Osteocyte (in vitro differentiated cells): Measurements from ENCODE around the gene DOCK1. TPM values are rescaled to one million over a fixed set of nuclear protein-coding genes. Genes with fewer than 3 reads are reported as not detected.

Experiments
- DNase-seq: peaks from one replicate; pipeline ENCODE4 v3.0.0; 2021; ENCODE audit warnings: mixed read lengths; ENCODE audit not compliant: unreplicated experiment; ENCODE audit errors: extremely low spot score
- H3K27ac Mint-ChIP-seq: one replicate; pipeline ENCODE4 v1.8.0; 2021; ENCODE audit warnings: mild to moderate bottlenecking, mixed read lengths; ENCODE audit not compliant: unreplicated experiment
- H3K27me3 Mint-ChIP-seq: one replicate; pipeline ENCODE4 v1.8.0; 2021; ENCODE audit warnings: mixed read lengths; ENCODE audit not compliant: unreplicated experiment
- H3K36me3 Mint-ChIP-seq: one replicate; pipeline ENCODE4 v1.8.0; 2021; ENCODE audit warnings: mixed read lengths; ENCODE audit not compliant: unreplicated experiment
- H3K4me1 Mint-ChIP-seq: one replicate; pipeline ENCODE4 v1.8.0; 2021; ENCODE audit warnings: mixed read lengths; ENCODE audit not compliant: unreplicated experiment
- H3K4me3 Mint-ChIP-seq: one replicate; pipeline ENCODE4 v1.8.0; 2021; ENCODE audit warnings: mild to moderate bottlenecking, moderate library complexity, mixed read lengths; ENCODE audit not compliant: unreplicated experiment
- H3K9me3 Mint-ChIP-seq: one replicate; pipeline ENCODE4 v1.8.0; 2021; ENCODE audit warnings: mixed read lengths; ENCODE audit not compliant: unreplicated experiment
- CTCF ChIP-seq: fragments of 200-600 bp; sonication (generic); IDR thresholded peaks from 2 replicates; pipeline ENCODE4 v1.5.0; 2021; ENCODE audit warnings: antibody characterized with exemption, mild to moderate bottlenecking, moderate library complexity
- total RNA-seq: library from RNA; stranded (reverse); gene quantifications from 2 replicates; pipeline ENCODE4 v1.2.1, GENCODE V29; 2021

The DOCK1 gene
- total RNA-seq, 1 donor from 2014 or later, result 66.3 TPM

GRCh38 chr10:126979311-126979710, 74.1 kb downstream of the DOCK1 start:
- no peak for TF ChIP-seq CTCF
- Mint-ChIP-seq H3K4me1 (peaks cover 6% of the 10 kb centered on the region), H3K36me3 (peaks cover 26% of the 10 kb centered on the region), H3K27ac (no peak overlapping the region), H3K27me3 (no peaks in the 10 kb centered on the region), H3K9me3 (no peaks in the 10 kb centered on the region), H3K4me3 (no peak overlapping the region)
- no peak for DNase-seq

- TF ChIP-seq CTCF, result no peak
- H3K9me3 Mint-ChIP-seq, result no peaks in the 10 kb centered on the region
- H3K4me3 Mint-ChIP-seq, result no peak overlapping the region
- no peaks in the 10 kb centered on the region for H3K27me3 Mint-ChIP-seq
- H3K36me3 Mint-ChIP-seq, result peaks cover 49% of the 10 kb centered on the region
- no peak for DNase-seq
- no peak overlapping the region for H3K27ac Mint-ChIP-seq
- H3K4me1 Mint-ChIP-seq, result no peaks in the 10 kb centered on the region
These were observed 88.0 kb downstream of the DOCK1 start for GRCh38 chr10:126993208-126993607.

- TF ChIP-seq CTCF, result no peak
- no peaks in the 10 kb centered on the region for H3K27me3 Mint-ChIP-seq
- H3K9me3 Mint-ChIP-seq, result no peaks in the 10 kb centered on the region
- peaks cover 59% of the 10 kb centered on the region for H3K36me3 Mint-ChIP-seq
- no peak for DNase-seq
- no peak overlapping the region for H3K27ac Mint-ChIP-seq
- H3K4me3 Mint-ChIP-seq, result no peak overlapping the region
- no peaks in the 10 kb centered on the region for H3K4me1 Mint-ChIP-seq
These were observed 92.8 kb downstream of the DOCK1 start for GRCh38 chr10:126997801-126998590.

- Mint-ChIP-seq H3K36me3 (peaks cover 53% of the 10 kb centered on the region), H3K27ac (no peak overlapping the region), H3K4me3 (no peak overlapping the region), H3K9me3 (no peaks in the 10 kb centered on the region), H3K27me3 (no peaks in the 10 kb centered on the region), H3K4me1 (no peaks in the 10 kb centered on the region)
- TF ChIP-seq CTCF, result no peak
- no peak for DNase-seq
These were observed 95.4 kb downstream of the DOCK1 start for GRCh38 chr10:127000598-127000997.

- TF ChIP-seq CTCF, result no peak
- no peaks in the 10 kb centered on the region for H3K9me3 Mint-ChIP-seq
- no peaks in the 10 kb centered on the region for H3K4me1 Mint-ChIP-seq
- no peak for DNase-seq
- H3K27ac Mint-ChIP-seq, result no peak overlapping the region
- no peaks in the 10 kb centered on the region for H3K27me3 Mint-ChIP-seq
- H3K4me3 Mint-ChIP-seq, result no peak overlapping the region
- H3K36me3 Mint-ChIP-seq, result peaks cover 41% of the 10 kb centered on the region
These were observed 97.9 kb downstream of the DOCK1 start for GRCh38 chr10:127003032-127003685.
